Transverse colon (tissue), 4 donors: ENCODE measurements around the gene ALMS1.

ENCODE experiments used
- CTCF ChIP-seq, 5 experiments: fragments of 200-600 bp in 3 of 5; fragments of 450-650 bp in 2 of 5; sonication (generic) in 3 of 5; IDR thresholded peaks; 1 replicate in 2 of 5; 2 replicates in 3 of 5; pipeline ENCODE4 v1.5.1; 2016 to 2017; ENCODE audit warnings: antibody characterized with exemption in 5 of 5, inconsistent platforms in 3 of 5, mild to moderate bottlenecking in 2 of 5, moderate library complexity in 1 of 5
- POLR2A ChIP-seq: fragments of 450-650 bp; IDR thresholded peaks from one replicate; pipeline ENCODE4 v1.6.1; 2016; ENCODE audit warnings: antibody characterized with exemption, mild to moderate bottlenecking, moderate library complexity
- POLR2AphosphoS5 ChIP-seq, 3 donors: sonication (generic); formaldehyde crosslinking; IDR thresholded peaks; one replicate each; pipeline ENCODE4 v1.6.1; 2016; ENCODE audit warnings: antibody characterized with exemption in 3 of 3

- no peak for TF ChIP-seq CTCF (IDR thresholded peaks at IDR 0.05)
- no peak for TF ChIP-seq POLR2AphosphoS5 (IDR thresholded peaks at IDR 0.05)
- no peak for TF ChIP-seq POLR2A
Observed at GRCh38 chr2:73451263-73451972, 65.8 kb downstream of the ALMS1 start.
